Tibial artery (tissue), 4 donors: ENCODE measurements around the gene SIRPA.
A peak's percentile ranks its signal among the peaks of the same experiment; 100 is the strongest.

Experiments
- DNase-seq, 2 donors: peaks; one replicate each; pipeline ENCODE4 v3.0.0-alpha.2; 2019
- H3K27ac ChIP-seq, 2 donors: fragments of 200-600 bp; sonication (generic) in 1 of 2; 1 replicate in 1 of 2; 2 replicates in 1 of 2; pipeline ENCODE4 v1.5.1; 2018 to 2019; ENCODE audit warnings: mild to moderate bottlenecking in 1 of 2
- H3K27me3 ChIP-seq, 2 donors: fragments of 200-600 bp; sonication (generic) in 1 of 2; one replicate each; pipeline versions ENCODE4 v1.5.1 to v1.6.0; 2016 to 2019
- H3K36me3 ChIP-seq, 3 donors: fragments of 200-600 bp; sonication (generic) in 2 of 3; one replicate each; pipeline ENCODE4 v1.5.1; 2016 to 2019; ENCODE audit warnings: mild to moderate bottlenecking in 2 of 3
- H3K4me1 ChIP-seq, 4 donors: fragments of 200-600 bp; sonication (generic) in 2 of 4; 1 replicate in 3 of 4; 2 replicates in 1 of 4; pipeline ENCODE4 v1.5.1; 2016 to 2019
- H3K4me3 ChIP-seq, 2 donors: fragments of 200-600 bp; sonication (generic) in 1 of 2; 1 replicate in 1 of 2; 2 replicates in 1 of 2; pipeline ENCODE4 v1.5.1; 2018 to 2019; ENCODE audit warnings: mild to moderate bottlenecking in 2 of 2
- H3K9me3 ChIP-seq, 3 donors: fragments of 200-600 bp; sonication (generic) in 1 of 3; one replicate each; pipeline ENCODE4 v1.5.1; 2016 to 2019
- CTCF ChIP-seq, 2 experiments: fragments of 200-600 bp in 1 of 2; fragments of 450-650 bp in 1 of 2; IDR thresholded peaks; one replicate each; pipeline ENCODE4 v1.5.1; 2017 to 2019; ENCODE audit warnings: antibody characterized with exemption in 2 of 2, mild to moderate bottlenecking in 1 of 2, moderate library complexity in 1 of 2
- intact Hi-C: fragments of 100-400 bp; cut with DNase I; formaldehyde crosslinking; loops from one replicate; pipeline ENCODE4 v1.15.0; 2023; ENCODE audit warnings: low total_unique reads

The SIRPA gene

GRCh38 chr20:1965520-1966351 is 70.5 kb downstream of the SIRPA start:
- Histone ChIP-seq H3K27ac (no peak overlapping the region), H3K36me3 (no peaks in the 10 kb centered on the region), H3K9me3 (no peaks in the 10 kb centered on the region), H3K4me3 (no peak overlapping the region), H3K4me1 (peaks cover 0 to 11% (median 3%) of the 10 kb centered on the region in 4 donors), H3K27me3 (peaks cover 0 to 40% of the 10 kb centered on the region in 2 donors)
- peak; percentile 71 to 82 for DNase-seq
- intact Hi-C loops: loop anchor here (5.0 to 10.0 kb wide), 3 partner anchors 119 to 207 kb away; no protein-coding TSS in a partner anchor
- TF ChIP-seq CTCF (IDR thresholded peaks at IDR 0.05): peak; percentile 84 to 89

DNA sequence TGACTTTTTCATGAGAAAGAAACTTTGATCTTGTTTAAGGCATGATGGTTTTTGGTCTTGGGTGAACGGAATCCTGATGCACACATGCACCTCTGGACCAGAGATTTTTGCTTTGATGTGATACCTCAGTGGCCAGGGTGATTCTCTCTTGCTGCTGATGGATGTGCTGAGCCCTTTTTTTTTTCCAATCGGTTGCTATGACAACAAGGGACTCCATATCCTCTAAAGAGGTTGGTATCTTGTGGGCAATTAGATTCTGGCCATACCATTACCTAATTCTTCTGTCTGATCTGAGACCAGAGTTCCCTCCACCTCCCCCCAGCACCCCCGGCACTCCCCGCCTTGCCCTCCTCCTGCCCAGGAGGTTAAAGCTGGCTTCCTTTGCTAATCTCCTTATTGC is 73.8 kb downstream of the SIRPA start:
- no peak for DNase-seq
- H3K27ac ChIP-seq: no peak overlapping the region
- H3K4me1 ChIP-seq: peaks cover 0 to 11% (median 3%) of the 10 kb centered on the region in 4 donors
- peaks cover 0 to 33% of the 10 kb centered on the region in 2 donors for H3K27me3 ChIP-seq
- no peak for TF ChIP-seq CTCF (IDR thresholded peaks at IDR 0.05)
- intact Hi-C loops: loop anchor here (5.0 to 10.0 kb wide), 3 partner anchors 116 to 203 kb away; no protein-coding TSS in a partner anchor
- H3K4me3 ChIP-seq: no peak overlapping the region
- H3K36me3 ChIP-seq: no peaks in the 10 kb centered on the region
- H3K9me3 ChIP-seq: no peaks in the 10 kb centered on the region

GRCh38 chr20:1971893-1972586 is 76.8 kb downstream of the SIRPA start:
- H3K27ac ChIP-seq: no peak overlapping the region
- H3K27me3 ChIP-seq: peaks cover 0 to 26% of the 10 kb centered on the region in 2 donors
- no peak for TF ChIP-seq CTCF (IDR thresholded peaks at IDR 0.05)
- intact Hi-C loops: no loop called here
- no peaks in the 10 kb centered on the region for H3K9me3 ChIP-seq
- H3K36me3 ChIP-seq: no peaks in the 10 kb centered on the region
- no peaks in the 10 kb centered on the region for H3K4me1 ChIP-seq
- no peak for DNase-seq
- H3K4me3 ChIP-seq: no peak overlapping the region

DNA sequence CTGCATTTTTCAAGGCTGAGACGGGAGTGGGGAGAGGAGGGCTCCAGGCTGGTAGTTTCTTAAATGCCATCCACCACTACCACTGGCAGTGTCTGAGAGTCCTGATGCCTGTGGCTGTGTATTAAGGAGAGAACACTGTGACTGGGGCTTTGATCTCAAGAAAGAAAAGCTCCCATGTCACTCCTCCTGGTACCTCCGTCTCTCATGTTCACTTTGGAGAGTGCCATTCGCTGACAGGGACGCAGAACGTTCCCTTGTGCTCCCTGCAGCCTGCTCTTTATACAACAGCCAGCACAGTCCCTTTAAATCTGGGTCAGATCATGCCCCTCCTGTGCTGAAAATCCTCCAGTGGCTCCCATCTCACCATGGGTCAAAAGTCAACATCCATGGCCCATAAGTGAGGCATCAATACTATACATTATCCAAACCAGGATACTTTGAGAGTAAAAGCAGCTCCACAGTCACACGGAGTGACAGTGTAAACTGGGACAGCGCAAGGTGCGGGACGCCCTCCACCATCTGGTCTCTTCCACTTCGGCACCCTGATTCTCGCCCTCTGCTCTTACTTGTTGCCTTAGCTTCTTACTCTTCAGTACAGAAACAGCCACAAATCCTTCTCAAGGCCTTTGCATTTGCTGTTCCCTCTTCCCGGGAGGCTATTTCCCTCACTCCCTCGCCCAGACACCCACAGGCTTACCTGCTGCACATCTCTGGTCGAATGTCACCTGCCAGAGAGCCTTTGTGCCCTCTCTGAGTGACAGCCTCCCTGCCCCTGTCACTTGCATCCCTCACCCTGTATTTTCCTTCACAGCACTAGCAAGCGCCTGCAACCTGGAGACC is 78.6 kb downstream of the SIRPA start:
- no peak for DNase-seq
- Histone ChIP-seq H3K9me3 (no peaks in the 10 kb centered on the region), H3K4me3 (no peak overlapping the region), H3K36me3 (no peaks in the 10 kb centered on the region), H3K4me1 (no peaks in the 10 kb centered on the region), H3K27ac (no peak overlapping the region), H3K27me3 (peaks cover 0 to 26% of the 10 kb centered on the region in 2 donors)
- intact Hi-C loops: no loop called here
- no peak for TF ChIP-seq CTCF (IDR thresholded peaks at IDR 0.05)

DNA sequence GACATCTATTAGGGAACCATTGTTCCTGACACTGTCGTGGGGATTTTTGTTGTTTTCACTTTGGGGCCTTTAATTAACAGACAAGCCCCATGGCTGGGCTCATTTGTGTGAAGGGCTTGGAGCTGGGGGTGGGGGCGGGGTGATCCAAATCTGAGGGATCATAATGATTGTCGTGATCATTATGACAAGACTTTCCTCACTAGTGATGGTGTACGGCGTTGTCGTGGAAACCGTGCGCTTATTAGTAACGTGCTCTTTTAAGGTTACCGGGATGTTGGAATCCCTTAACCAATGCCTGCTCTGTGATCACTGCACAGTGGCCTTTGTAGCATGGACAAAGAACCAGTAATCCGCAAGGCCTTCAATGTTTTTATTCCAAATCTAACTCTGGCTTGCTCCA is 80.1 kb downstream of the SIRPA start:
- no peak for DNase-seq
- H3K36me3 ChIP-seq: no peaks in the 10 kb centered on the region
- TF ChIP-seq CTCF (IDR thresholded peaks at IDR 0.05): no peak
- H3K9me3 ChIP-seq: no peaks in the 10 kb centered on the region
- no peak overlapping the region for H3K27ac ChIP-seq
- peaks cover 0 to 22% of the 10 kb centered on the region in 2 donors for H3K27me3 ChIP-seq
- no peaks in the 10 kb centered on the region for H3K4me1 ChIP-seq
- H3K4me3 ChIP-seq: no peak overlapping the region
- intact Hi-C loops: no loop called here
